HepG2 (cell line): ENCODE measurements around the gene PTGIR. TPM values are rescaled to one million over a fixed set of nuclear protein-coding genes. Genes with fewer than 3 reads are reported as not detected.
A peak's percentile ranks its signal among the peaks of the same experiment; 100 is the strongest.

Experiments
- ATAC-seq: fragments of 200-7000 bp; cut with Tn5 transposase; 3 replicates; pipeline ENCODE4 v1.9.1; 2020; ENCODE audit warnings: mild to moderate bottlenecking, moderate library complexity
- BruUV-seq: library from RNA; stranded (reverse); fragments of 400-500 nt; replicated peaks from 2 replicates; lab custom pipeline; 2021; lab: Mats Ljungman, UMichigan
- CTCF ChIA-PET: fragments of 300-600 bp; formaldehyde crosslinking; extraction: SDS; loops from one replicate; lab custom pipeline; 2021; ENCODE audit warnings: low total read pairs, inconsistent platforms, low intra/inter-chr PET ratio; lab: Yijun Ruan, JAX
- POLR2A ChIA-PET: fragments of 350-600 bp; sonication (Branson Sonifier 250); formaldehyde crosslinking; loops from one replicate; lab custom pipeline; 2020; ENCODE audit warnings: antibody characterized with exemption, inconsistent platforms; lab: Yijun Ruan, JAX
- DNase-seq: peaks from one replicate; pipeline ENCODE4 v3.0.0-alpha.2; 2015; ENCODE audit warnings: low spot score
- FAIRE-seq: peaks from 3 replicates; lab custom pipeline; 2011; peaks lifted over from hg19 to GRCh38; lab: Jason Lieb, UNC
- H2AFZ ChIP-seq: one replicate; pipeline ENCODE4 v1.6.1; 2011; ENCODE audit warnings: low read length, inconsistent platforms
- H3K27ac ChIP-seq: fragments of 300-600 bp; 3 replicates; pipeline ENCODE4 v1.8.0; 2011; ENCODE audit warnings: mixed run types, mild to moderate bottlenecking, mixed read lengths, low read length, inconsistent platforms; ENCODE audit not compliant: insufficient read depth; ENCODE audit errors: extremely low read length
- H3K27me3 ChIP-seq, 2 experiments: fragments of 200-600 bp in 1 of 2; 2 replicates in 1 of 2; 3 replicates in 1 of 2; pipeline versions ENCODE4 v1.6.0 to v1.8.0; 2011; ENCODE audit warnings: low read length in 2 of 2, mild to moderate bottlenecking in 2 of 2, moderate library complexity in 2 of 2, inconsistent platforms in 1 of 2; ENCODE audit not compliant: insufficient read depth in 2 of 2, control insufficient read depth in 1 of 2
- H3K36me3 ChIP-seq, 2 experiments: fragments of 200-600 bp in 1 of 2; replicated peaks in 1 of 2; 2 replicates in 1 of 2; 3 replicates in 1 of 2; pipeline versions ENCODE4 v1.5.1 to v1.8.0; 2011; ENCODE audit warnings: low read length in 2 of 2, inconsistent platforms in 1 of 2; ENCODE audit not compliant: insufficient read depth in 2 of 2, control insufficient read depth in 1 of 2
- H3K4me1 ChIP-seq: 2 replicates; pipeline ENCODE4 v1.5.1; 2012; ENCODE audit warnings: low read length, inconsistent platforms; ENCODE audit not compliant: insufficient read depth
- H3K4me2 ChIP-seq: 2 replicates; pipeline ENCODE4 v1.6.0; 2011; ENCODE audit warnings: low read depth, low read length, inconsistent platforms
- H3K4me3 ChIP-seq, 3 experiments: fragments of 200-600 bp in 1 of 3; sonication (generic), shearing (Covaris generic) in 1 of 3; replicated peaks in 1 of 3; 2 replicates each; pipeline ENCODE4 v1.5.1; 2011 to 2016; ENCODE audit warnings: low read length in 3 of 3, inconsistent platforms in 2 of 3, low read depth in 2 of 3, mild to moderate bottlenecking in 2 of 3, control low read depth in 1 of 3, mixed read lengths in 1 of 3; ENCODE audit not compliant: insufficient read depth in 1 of 3
- H3K79me2 ChIP-seq: one replicate; pipeline ENCODE4 v1.6.1; 2011; ENCODE audit warnings: low read length, inconsistent platforms; ENCODE audit not compliant: insufficient read depth
- H3K9ac ChIP-seq: 2 replicates; pipeline ENCODE4 v1.6.0; 2011; ENCODE audit warnings: mild to moderate bottlenecking, low read depth, low read length, inconsistent platforms; ENCODE audit not compliant: insufficient read depth
- H3K9me3 ChIP-seq: 2 replicates; pipeline ENCODE4 v1.5.1; 2012; ENCODE audit warnings: mild to moderate bottlenecking, low read length
- H4K20me1 ChIP-seq: 2 replicates; pipeline ENCODE4 v1.6.0; 2011; ENCODE audit warnings: inconsistent platforms, mild to moderate bottlenecking, low read length, moderate library complexity; ENCODE audit not compliant: insufficient read depth
- ZNF224 ChIP-seq: sonication (generic); formaldehyde crosslinking; IDR thresholded peaks from 2 replicates; pipeline ENCODE4 v1.5.0; 2020; ENCODE audit warnings: mild to moderate bottlenecking, missing genetic modification reagents
- ZNF468 ChIP-seq: sonication (generic); formaldehyde crosslinking; IDR thresholded peaks from 2 replicates; pipeline ENCODE4 v1.8.0; 2022; ENCODE audit warnings: mild to moderate bottlenecking, moderate library complexity, missing genetic modification reagents
- ZNF768 ChIP-seq: sonication (generic); formaldehyde crosslinking; IDR thresholded peaks from 2 replicates; pipeline ENCODE4 v1.4.0; 2020; ENCODE audit warnings: missing genetic modification reagents
- WGBS: methylation state at CpG from one replicate; pipeline ENCODE4 v1.1.6; 2017; ENCODE audit warnings: low lambda C conversion rate; 5-methylcytosine and 5-hydroxymethylcytosine counted together
- in situ Hi-C: cut with HindIII; loops from 2 replicates; pipeline ENCODE4 v1.10.0; 2017; ENCODE audit warnings: low pct_unique_long_range_greater_than_20kb; ENCODE audit not compliant: extremely low pct_ligation_motif_present
- intact Hi-C: fragments of 100-400 bp; cut with micrococcal nuclease; formaldehyde crosslinking; loops from one replicate; pipeline ENCODE4 v1.10.0; 2022; ENCODE audit not compliant: unreplicated experiment
- polyA plus RNA-seq, 8 experiments: library from polyadenylated mRNA; depleted of rRNA in 3 of 8; stranded (reverse) in 7 of 8; unstranded in 1 of 8; fragments of >200 nt; fragmentation: Illumina TruSeq in 4 of 8; extraction: Trizol in 4 of 8; gene quantifications; 2 replicates each; pipeline versions ENCODE4 v1.2.1 to v1.2.3, GENCODE V29; 2011 to 2016; ENCODE audit warnings: low read depth in 4 of 8, missing spikeins in 1 of 8, mixed read lengths in 1 of 8; ENCODE audit not compliant: insufficient read depth in 1 of 8
- total RNA-seq, 5 experiments: library from RNA; depleted of rRNA; stranded (reverse); fragments of >200 nt; fragmentation: Illumina TruSeq; extraction: Trizol; gene quantifications; 2 replicates each; pipeline ENCODE4 v1.2.3, GENCODE V29; 2016; ENCODE audit warnings: low read depth in 1 of 5
- TF ChIP-seq, protein P1 (sequence below): sonication (generic); formaldehyde crosslinking; IDR thresholded peaks from 2 replicates; pipeline ENCODE4 v1.8.0; 2022; ENCODE audit warnings: mild to moderate bottlenecking, missing genetic modification reagents; ENCODE audit not compliant: insufficient replicate concordance
- TF ChIP-seq, protein P2 (sequence below): sonication (generic); formaldehyde crosslinking; IDR thresholded peaks from 2 replicates; pipeline ENCODE4 v1.5.1; 2020; ENCODE audit warnings: missing genetic modification reagents, mild to moderate bottlenecking, borderline replicate concordance
- TF ChIP-seq, protein P3 (sequence below): sonication (generic); formaldehyde crosslinking; IDR thresholded peaks from 2 replicates; pipeline ENCODE4 v1.5.1; 2020; ENCODE audit warnings: missing genetic modification reagents, mild to moderate bottlenecking, borderline replicate concordance
- TF ChIP-seq, protein P4 (sequence below): sonication (generic); formaldehyde crosslinking; IDR thresholded peaks from 2 replicates; pipeline ENCODE4 v1.4.0; 2020; ENCODE audit warnings: mild to moderate bottlenecking, missing genetic modification reagents
- TF ChIP-seq, protein P5 (sequence below): sonication (generic); formaldehyde crosslinking; IDR thresholded peaks from 2 replicates; pipeline ENCODE4 v1.4.0; 2020; ENCODE audit warnings: missing genetic modification reagents, borderline replicate concordance

The PTGIR gene
- total and polyA plus RNA-seq, 2 of the 13 experiments (the other 11 are each of a cell fraction or from before 2014, with no cell fraction given) = not detected

DNA sequence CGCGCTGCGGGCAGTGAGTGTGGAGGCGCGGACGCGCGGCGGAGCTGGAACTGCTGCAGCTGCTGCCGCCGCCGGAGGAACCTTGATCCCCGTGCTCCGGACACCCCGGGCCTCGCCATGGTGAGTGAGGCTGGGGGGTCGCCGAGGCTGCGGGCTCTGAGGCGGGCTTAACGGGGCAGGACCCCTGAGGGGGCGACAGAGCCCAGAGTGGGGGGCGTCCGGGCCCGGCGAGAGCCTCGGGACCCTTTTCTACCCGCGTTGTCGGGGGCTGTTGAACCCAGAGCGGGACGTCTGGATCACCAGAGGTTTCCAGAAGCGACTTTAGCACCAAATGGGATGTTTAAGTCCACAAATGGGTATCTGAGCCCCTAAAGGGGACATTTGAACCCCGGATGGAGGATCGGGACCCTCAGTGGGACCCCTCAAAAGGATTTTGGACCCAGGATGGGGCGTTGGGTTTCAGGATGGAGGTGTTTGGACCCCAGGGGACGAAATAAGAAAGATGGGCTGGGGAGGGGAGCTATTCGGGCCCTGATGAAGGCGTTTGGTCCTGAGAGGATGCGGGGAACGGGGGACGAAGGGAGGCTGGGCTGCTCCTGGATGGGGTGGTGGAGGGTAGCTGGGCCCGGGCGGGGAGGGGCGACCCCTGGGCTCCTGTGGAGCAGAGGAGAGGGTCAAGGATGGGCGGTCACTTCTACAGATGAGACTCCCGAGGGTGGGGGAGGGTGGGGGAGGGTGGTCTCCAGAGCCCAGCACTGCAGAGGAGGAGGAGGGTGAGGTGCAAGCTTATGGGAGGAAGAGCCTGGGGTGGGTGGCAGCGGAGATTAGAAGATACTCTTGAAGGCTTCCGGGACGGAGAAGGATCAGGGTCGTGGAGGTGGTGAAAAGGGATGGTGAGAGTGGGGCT is 23.3 kb downstream of the PTGIR start, which contains the start of gene CALM3:
CALM3 (plus strand) TSS at position 13 of the 907 bp plus-strand sequence; CDS start at position 118, 105 bp downstream.
- Histone ChIP-seq H3K4me1 (peaks cover 37% of the 10 kb centered on the region), H4K20me1 (peaks cover 15% of the 10 kb centered on the region; the same call in 1 of the 2 replicates), H3K27me3 (no peaks in the 10 kb centered on the region; a peak in 1 of 5 replicates), H3K27ac (peak within 1 kb of the TSS; percentile 98), H3K4me3 (peak within 1 kb of the TSS; percentile 94 to 100 (median 98)), H2AFZ (peak within 1 kb of the TSS; percentile 99), H3K4me2 (peak within 1 kb of the TSS; percentile 92), H3K9ac (peak within 1 kb of the TSS; percentile 98), H3K79me2 (peaks cover 40% of the 10 kb centered on the region), H3K9me3 (peaks cover 12% of the 10 kb centered on the region; the same call in 1 of the 2 replicates), H3K36me3 (peaks cover 7 to 16% of the 10 kb centered on the region in 2 experiments; a peak in 4 of 5 replicates)
- FAIRE-seq (no peak), DNase-seq (no peak), ATAC-seq (peak; percentile 60; the same call in 2 of the 3 replicates)
- WGBS = under 1% methylated on average over 25 of the region's 51 CpGs
- intact Hi-C loops (loop anchor here (1.0 kb wide), 1 partner anchor 9 kb away; no protein-coding TSS in a partner anchor), in situ Hi-C loops (no loop called here)
- CTCF ChIA-PET = no interaction called here
- POLR2A ChIA-PET = interaction anchor here (1.0 to 2.2 kb wide), 6 partner anchors 9 to 187 kb away, joined by 4 to 16 read pairs (median 8); partner anchors contain the start of genes DACT3 and SLC1A5
- TSS peak; percentile 66 for BruUV-seq
- TF ChIP-seq, protein P1, sequence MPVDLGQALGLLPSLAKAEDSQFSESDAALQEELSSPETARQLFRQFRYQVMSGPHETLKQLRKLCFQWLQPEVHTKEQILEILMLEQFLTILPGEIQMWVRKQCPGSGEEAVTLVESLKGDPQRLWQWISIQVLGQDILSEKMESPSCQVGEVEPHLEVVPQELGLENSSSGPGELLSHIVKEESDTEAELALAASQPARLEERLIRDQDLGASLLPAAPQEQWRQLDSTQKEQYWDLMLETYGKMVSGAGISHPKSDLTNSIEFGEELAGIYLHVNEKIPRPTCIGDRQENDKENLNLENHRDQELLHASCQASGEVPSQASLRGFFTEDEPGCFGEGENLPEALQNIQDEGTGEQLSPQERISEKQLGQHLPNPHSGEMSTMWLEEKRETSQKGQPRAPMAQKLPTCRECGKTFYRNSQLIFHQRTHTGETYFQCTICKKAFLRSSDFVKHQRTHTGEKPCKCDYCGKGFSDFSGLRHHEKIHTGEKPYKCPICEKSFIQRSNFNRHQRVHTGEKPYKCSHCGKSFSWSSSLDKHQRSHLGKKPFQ (CRISPR knock-in tag) = peak; percentile 39
- TF ChIP-seq ZNF768 (CRISPR knock-in tag) (0 out of 2 replicates have a peak, but pooled peaks have one; percentile 3), ZNF468 (CRISPR knock-in tag) (no peak), ZNF224 (CRISPR knock-in tag) (peak; percentile 15; the same call in 1 of the 2 replicates)
- TF ChIP-seq, protein P2, sequence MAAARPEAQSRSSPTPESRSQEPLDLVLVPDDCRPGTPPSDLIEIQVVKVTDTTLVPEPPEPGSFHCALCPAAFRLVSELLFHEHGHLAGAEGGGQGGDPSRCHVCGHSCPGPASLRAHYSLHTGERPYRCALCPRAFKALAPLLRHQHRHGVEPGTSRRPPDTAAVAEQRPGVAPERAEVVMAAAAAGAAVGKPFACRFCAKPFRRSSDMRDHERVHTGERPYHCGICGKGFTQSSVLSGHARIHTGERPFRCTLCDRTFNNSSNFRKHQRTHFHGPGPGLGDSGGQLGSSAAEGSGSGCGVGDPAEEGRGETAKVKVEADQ (CRISPR knock-in tag) = no peak
- TF ChIP-seq, protein P3, sequence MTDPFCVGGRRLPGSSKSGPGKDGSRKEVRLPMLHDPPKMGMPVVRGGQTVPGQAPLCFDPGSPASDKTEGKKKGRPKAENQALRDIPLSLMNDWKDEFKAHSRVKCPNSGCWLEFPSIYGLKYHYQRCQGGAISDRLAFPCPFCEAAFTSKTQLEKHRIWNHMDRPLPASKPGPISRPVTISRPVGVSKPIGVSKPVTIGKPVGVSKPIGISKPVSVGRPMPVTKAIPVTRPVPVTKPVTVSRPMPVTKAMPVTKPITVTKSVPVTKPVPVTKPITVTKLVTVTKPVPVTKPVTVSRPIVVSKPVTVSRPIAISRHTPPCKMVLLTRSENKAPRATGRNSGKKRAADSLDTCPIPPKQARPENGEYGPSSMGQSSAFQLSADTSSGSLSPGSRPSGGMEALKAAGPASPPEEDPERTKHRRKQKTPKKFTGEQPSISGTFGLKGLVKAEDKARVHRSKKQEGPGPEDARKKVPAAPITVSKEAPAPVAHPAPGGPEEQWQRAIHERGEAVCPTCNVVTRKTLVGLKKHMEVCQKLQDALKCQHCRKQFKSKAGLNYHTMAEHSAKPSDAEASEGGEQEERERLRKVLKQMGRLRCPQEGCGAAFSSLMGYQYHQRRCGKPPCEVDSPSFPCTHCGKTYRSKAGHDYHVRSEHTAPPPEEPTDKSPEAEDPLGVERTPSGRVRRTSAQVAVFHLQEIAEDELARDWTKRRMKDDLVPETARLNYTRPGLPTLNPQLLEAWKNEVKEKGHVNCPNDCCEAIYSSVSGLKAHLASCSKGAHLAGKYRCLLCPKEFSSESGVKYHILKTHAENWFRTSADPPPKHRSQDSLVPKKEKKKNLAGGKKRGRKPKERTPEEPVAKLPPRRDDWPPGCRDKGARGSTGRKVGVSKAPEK = no peak
- TF ChIP-seq, protein P4, sequence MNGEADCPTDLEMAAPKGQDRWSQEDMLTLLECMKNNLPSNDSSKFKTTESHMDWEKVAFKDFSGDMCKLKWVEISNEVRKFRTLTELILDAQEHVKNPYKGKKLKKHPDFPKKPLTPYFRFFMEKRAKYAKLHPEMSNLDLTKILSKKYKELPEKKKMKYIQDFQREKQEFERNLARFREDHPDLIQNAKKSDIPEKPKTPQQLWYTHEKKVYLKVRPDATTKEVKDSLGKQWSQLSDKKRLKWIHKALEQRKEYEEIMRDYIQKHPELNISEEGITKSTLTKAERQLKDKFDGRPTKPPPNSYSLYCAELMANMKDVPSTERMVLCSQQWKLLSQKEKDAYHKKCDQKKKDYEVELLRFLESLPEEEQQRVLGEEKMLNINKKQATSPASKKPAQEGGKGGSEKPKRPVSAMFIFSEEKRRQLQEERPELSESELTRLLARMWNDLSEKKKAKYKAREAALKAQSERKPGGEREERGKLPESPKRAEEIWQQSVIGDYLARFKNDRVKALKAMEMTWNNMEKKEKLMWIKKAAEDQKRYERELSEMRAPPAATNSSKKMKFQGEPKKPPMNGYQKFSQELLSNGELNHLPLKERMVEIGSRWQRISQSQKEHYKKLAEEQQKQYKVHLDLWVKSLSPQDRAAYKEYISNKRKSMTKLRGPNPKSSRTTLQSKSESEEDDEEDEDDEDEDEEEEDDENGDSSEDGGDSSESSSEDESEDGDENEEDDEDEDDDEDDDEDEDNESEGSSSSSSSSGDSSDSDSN (CRISPR knock-in tag) = peak; percentile 59; the same call in 1 of the 2 replicates
- TF ChIP-seq, protein P5, sequence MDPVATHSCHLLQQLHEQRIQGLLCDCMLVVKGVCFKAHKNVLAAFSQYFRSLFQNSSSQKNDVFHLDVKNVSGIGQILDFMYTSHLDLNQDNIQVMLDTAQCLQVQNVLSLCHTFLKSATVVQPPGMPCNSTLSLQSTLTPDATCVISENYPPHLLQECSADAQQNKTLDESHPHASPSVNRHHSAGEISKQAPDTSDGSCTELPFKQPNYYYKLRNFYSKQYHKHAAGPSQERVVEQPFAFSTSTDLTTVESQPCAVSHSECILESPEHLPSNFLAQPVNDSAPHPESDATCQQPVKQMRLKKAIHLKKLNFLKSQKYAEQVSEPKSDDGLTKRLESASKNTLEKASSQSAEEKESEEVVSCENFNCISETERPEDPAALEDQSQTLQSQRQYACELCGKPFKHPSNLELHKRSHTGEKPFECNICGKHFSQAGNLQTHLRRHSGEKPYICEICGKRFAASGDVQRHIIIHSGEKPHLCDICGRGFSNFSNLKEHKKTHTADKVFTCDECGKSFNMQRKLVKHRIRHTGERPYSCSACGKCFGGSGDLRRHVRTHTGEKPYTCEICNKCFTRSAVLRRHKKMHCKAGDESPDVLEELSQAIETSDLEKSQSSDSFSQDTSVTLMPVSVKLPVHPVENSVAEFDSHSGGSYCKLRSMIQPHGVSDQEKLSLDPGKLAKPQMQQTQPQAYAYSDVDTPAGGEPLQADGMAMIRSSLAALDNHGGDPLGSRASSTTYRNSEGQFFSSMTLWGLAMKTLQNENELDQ (CRISPR knock-in tag) = no peak
